Measurements from ENCODE around the gene SH3RF3. TPM values are rescaled to one million over a fixed set of nuclear protein-coding genes. Genes with fewer than 3 reads are reported as not detected.

SH3RF3 gene
- total and polyA plus RNA-seq, 5 donors from 2014 or later = 0.16 to 1.6 (median 0.76) TPM

- H3K27me3 ChIP-seq (ENCODE audit: control insufficient read depth, insufficient read depth, low read length) = peaks cover 12% of the 10 kb centered on the region
- peaks cover 13% of the 10 kb centered on the region for H3K4me1 ChIP-seq (ENCODE audit: control insufficient read depth, insufficient read depth, low read length, poor library complexity, severe bottlenecking)
- H3K36me3 Mint-ChIP-seq = peaks cover under 1% of the 10 kb centered on the region
- H3K27ac ChIP-seq (ENCODE audit: insufficient read depth, low read length, poor library complexity, severe bottlenecking) = no peak overlapping the region
- peaks cover 34% of the 10 kb centered on the region for H3K27me3 Mint-ChIP-seq
- no peak overlapping the region for H3K4me3 Mint-ChIP-seq
- peaks cover 4 to 60% (median 24%) of the 10 kb centered on the region in 4 donors for H3K4me1 Mint-ChIP-seq
- no peaks in the 10 kb centered on the region for H3K36me3 ChIP-seq (ENCODE audit: control insufficient read depth, insufficient read depth, low read length)
- H3K9me3 ChIP-seq (ENCODE audit: control insufficient read depth in 2 of 2, low read length in 2 of 2) = no peaks in the 10 kb centered on the region
- no peak overlapping the region for H3K4me3 ChIP-seq (ENCODE audit: low read depth, low read length)
- DNase-seq (no peak), ATAC-seq (ENCODE audit: low read depth in 2 of 2) (no peak)
- H3K9me3 Mint-ChIP-seq = peaks cover 0 to 1% (median 0%) of the 10 kb centered on the region in 7 donors
- H3K27ac Mint-ChIP-seq = no peak overlapping the region
Observed at GRCh38 chr2:109234355-109234754, 105.3 kb downstream of the SH3RF3 start.

DNA sequence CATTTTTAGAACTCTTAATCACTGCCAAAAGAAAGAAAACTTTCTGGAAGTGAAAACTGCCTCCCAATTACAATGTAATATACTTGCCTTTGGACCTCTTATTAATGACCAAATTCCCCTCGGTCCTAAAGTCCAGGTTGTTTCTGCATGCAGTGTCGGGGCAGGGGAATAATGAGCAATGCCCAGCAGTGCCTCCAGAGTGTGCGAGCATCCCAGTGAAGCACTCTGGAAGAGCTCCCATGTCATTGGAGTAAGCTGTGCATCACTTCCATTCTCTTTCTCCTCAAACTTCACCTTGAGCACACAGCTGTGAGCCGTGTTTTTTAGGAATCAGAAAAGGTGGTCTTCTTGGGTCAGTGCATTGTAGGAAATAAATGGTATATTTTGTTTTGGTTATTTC lies 107.1 kb downstream of the SH3RF3 start:
- H3K27me3 Mint-ChIP-seq = peaks cover 30% of the 10 kb centered on the region
- H3K4me1 Mint-ChIP-seq = peaks cover 4 to 56% (median 26%) of the 10 kb centered on the region in 4 donors
- Histone ChIP-seq H3K4me3 (ENCODE audit: low read depth, low read length) (no peak overlapping the region), H3K9me3 (ENCODE audit: control insufficient read depth in 2 of 2, low read length in 2 of 2) (no peaks in the 10 kb centered on the region), H3K36me3 (ENCODE audit: control insufficient read depth, insufficient read depth, low read length) (no peaks in the 10 kb centered on the region), H3K27me3 (ENCODE audit: control insufficient read depth, insufficient read depth, low read length) (peaks cover 12% of the 10 kb centered on the region), H3K27ac (ENCODE audit: insufficient read depth, low read length, poor library complexity, severe bottlenecking) (no peak overlapping the region), H3K4me1 (ENCODE audit: control insufficient read depth, insufficient read depth, low read length, poor library complexity, severe bottlenecking) (peaks cover 13% of the 10 kb centered on the region)
- DNase-seq = no peak
- no peaks in the 10 kb centered on the region for H3K36me3 Mint-ChIP-seq
- no peak for ATAC-seq (ENCODE audit: low read depth in 2 of 2)
- no peak overlapping the region for H3K27ac Mint-ChIP-seq
- H3K4me3 Mint-ChIP-seq = no peak overlapping the region
- peaks cover 0 to 1% (median 0%) of the 10 kb centered on the region in 7 donors for H3K9me3 Mint-ChIP-seq

DNA sequence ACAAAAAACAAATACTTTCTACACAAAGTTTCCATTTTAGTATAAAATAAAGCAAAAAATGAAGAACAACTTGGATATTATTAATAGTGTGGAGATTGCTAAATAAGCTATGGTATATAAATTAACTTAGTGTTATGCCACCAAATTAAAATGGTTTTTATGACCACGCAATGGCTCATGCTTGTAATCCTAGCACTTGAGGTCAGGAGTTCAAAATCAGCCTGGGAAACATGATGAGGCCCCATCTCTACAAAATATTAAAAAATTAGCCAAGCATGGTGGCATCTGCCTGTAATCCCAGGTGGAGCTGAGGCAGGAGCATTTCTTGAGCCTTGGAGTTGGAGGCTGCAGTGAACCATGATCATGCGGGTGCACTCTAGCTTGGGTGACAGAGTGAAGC lies 108.8 kb downstream of the SH3RF3 start:
- Histone ChIP-seq H3K27ac (ENCODE audit: insufficient read depth, low read length, poor library complexity, severe bottlenecking) (no peak overlapping the region), H3K36me3 (ENCODE audit: control insufficient read depth, insufficient read depth, low read length) (no peaks in the 10 kb centered on the region), H3K9me3 (ENCODE audit: control insufficient read depth in 2 of 2, low read length in 2 of 2) (no peaks in the 10 kb centered on the region), H3K4me3 (ENCODE audit: low read depth, low read length) (no peak overlapping the region), H3K4me1 (ENCODE audit: control insufficient read depth, insufficient read depth, low read length, poor library complexity, severe bottlenecking) (peaks cover 13% of the 10 kb centered on the region), H3K27me3 (ENCODE audit: control insufficient read depth, insufficient read depth, low read length) (peaks cover 2% of the 10 kb centered on the region)
- Mint-ChIP-seq H3K4me3 (no peak overlapping the region), H3K9me3 (peaks cover 0 to 1% (median 0%) of the 10 kb centered on the region in 7 donors), H3K4me1 (peaks cover 4 to 54% (median 23%) of the 10 kb centered on the region in 4 donors), H3K27ac (no peak overlapping the region), H3K36me3 (no peaks in the 10 kb centered on the region), H3K27me3 (peaks cover 14% of the 10 kb centered on the region)
- DNase-seq (no peak), ATAC-seq (ENCODE audit: low read depth in 2 of 2) (no peak)

DNA sequence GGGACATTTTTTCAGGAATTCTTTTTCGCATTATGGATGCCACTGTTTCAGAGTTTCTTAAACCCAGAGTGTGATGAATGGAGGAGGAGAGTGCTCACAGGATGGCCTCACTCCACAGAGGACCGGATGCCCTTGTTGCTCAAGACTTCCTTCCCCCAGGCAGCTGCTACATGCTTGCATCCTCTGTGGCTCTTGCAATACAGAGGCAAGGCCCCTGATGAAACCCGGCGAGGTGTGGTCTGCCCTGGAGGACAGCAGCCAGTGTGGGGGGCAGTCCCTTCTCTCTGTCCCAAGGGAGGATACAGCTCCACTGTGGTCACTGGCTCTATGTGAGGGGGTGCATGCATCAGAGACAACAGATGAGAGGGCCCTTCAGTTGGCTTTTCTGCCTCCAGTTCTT lies 109.6 kb downstream of the SH3RF3 start:
- Histone ChIP-seq H3K4me1 (ENCODE audit: control insufficient read depth, insufficient read depth, low read length, poor library complexity, severe bottlenecking) (peaks cover 13% of the 10 kb centered on the region), H3K27ac (ENCODE audit: insufficient read depth, low read length, poor library complexity, severe bottlenecking) (no peak overlapping the region), H3K36me3 (ENCODE audit: control insufficient read depth, insufficient read depth, low read length) (no peaks in the 10 kb centered on the region), H3K4me3 (ENCODE audit: low read depth, low read length) (no peak overlapping the region), H3K27me3 (ENCODE audit: control insufficient read depth, insufficient read depth, low read length) (no peaks in the 10 kb centered on the region), H3K9me3 (ENCODE audit: control insufficient read depth in 2 of 2, low read length in 2 of 2) (no peaks in the 10 kb centered on the region)
- peak; percentile 88 to 90 for ATAC-seq (ENCODE audit: low read depth in 2 of 2)
- Mint-ChIP-seq H3K27ac (peak overlapping the region in 1 of 3 donors; percentile 15), H3K27me3 (peaks cover 13% of the 10 kb centered on the region), H3K36me3 (no peaks in the 10 kb centered on the region), H3K4me1 (peaks cover 6 to 59% (median 24%) of the 10 kb centered on the region in 4 donors), H3K9me3 (peaks cover 0 to 1% (median 0%) of the 10 kb centered on the region in 7 donors), H3K4me3 (peak overlapping the region; percentile 8 to 73 (median 57))
- DNase-seq = peak in 2 of 3 donors; percentile 40 to 73

DNA sequence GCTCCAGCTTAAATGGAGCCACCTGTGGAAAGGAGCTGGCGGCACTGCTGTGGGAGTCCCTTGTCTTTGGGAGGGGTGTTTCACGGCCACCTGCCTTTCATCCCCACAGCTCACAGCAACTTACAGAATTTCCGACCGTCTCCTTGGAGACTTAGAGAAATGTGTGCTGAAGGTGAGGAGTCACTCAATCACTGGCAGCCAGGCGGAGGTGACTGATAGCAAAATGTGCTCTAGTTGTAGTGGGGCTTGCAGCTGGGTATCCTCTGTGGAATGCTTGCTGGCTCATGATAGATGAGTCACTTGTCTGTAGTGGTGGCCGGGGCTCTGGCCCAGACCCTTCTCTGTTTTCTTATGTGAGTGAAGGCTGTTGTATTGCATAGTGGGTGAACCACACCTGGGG lies 110.7 kb downstream of the SH3RF3 start:
- Histone ChIP-seq H3K4me1 (ENCODE audit: control insufficient read depth, insufficient read depth, low read length, poor library complexity, severe bottlenecking) (peaks cover 13% of the 10 kb centered on the region), H3K27me3 (ENCODE audit: control insufficient read depth, insufficient read depth, low read length) (no peaks in the 10 kb centered on the region), H3K36me3 (ENCODE audit: control insufficient read depth, insufficient read depth, low read length) (no peaks in the 10 kb centered on the region), H3K4me3 (ENCODE audit: low read depth, low read length) (no peak overlapping the region), H3K27ac (ENCODE audit: insufficient read depth, low read length, poor library complexity, severe bottlenecking) (no peak overlapping the region), H3K9me3 (ENCODE audit: control insufficient read depth in 2 of 2, low read length in 2 of 2) (no peaks in the 10 kb centered on the region)
- Mint-ChIP-seq H3K4me1 (peaks cover 8 to 63% (median 26%) of the 10 kb centered on the region in 4 donors), H3K27ac (peak overlapping the region in 1 of 3 donors; percentile 13), H3K36me3 (no peaks in the 10 kb centered on the region), H3K4me3 (no peak overlapping the region), H3K9me3 (peaks cover 0 to 1% (median 0%) of the 10 kb centered on the region in 7 donors), H3K27me3 (peaks cover 10% of the 10 kb centered on the region)
- DNase-seq (no peak), ATAC-seq (ENCODE audit: low read depth in 2 of 2) (no peak)

GRCh38 chr2:109242210-109242653 lies 113.2 kb downstream of the SH3RF3 start:
- Histone ChIP-seq H3K9me3 (ENCODE audit: control insufficient read depth in 2 of 2, low read length in 2 of 2) (no peaks in the 10 kb centered on the region), H3K36me3 (ENCODE audit: control insufficient read depth, insufficient read depth, low read length) (no peaks in the 10 kb centered on the region), H3K4me1 (ENCODE audit: control insufficient read depth, insufficient read depth, low read length, poor library complexity, severe bottlenecking) (peaks cover 13% of the 10 kb centered on the region), H3K27me3 (ENCODE audit: control insufficient read depth, insufficient read depth, low read length) (peaks cover 4% of the 10 kb centered on the region), H3K4me3 (ENCODE audit: low read depth, low read length) (no peak overlapping the region), H3K27ac (ENCODE audit: insufficient read depth, low read length, poor library complexity, severe bottlenecking) (no peak overlapping the region)
- DNase-seq = no peak
- Mint-ChIP-seq H3K4me1 (peaks cover 8 to 52% (median 18%) of the 10 kb centered on the region in 4 donors), H3K36me3 (no peaks in the 10 kb centered on the region), H3K27ac (no peak overlapping the region), H3K27me3 (peaks cover 15% of the 10 kb centered on the region), H3K4me3 (no peak overlapping the region), H3K9me3 (no peaks in the 10 kb centered on the region)
- ATAC-seq (ENCODE audit: low read depth in 2 of 2) = no peak

DNA sequence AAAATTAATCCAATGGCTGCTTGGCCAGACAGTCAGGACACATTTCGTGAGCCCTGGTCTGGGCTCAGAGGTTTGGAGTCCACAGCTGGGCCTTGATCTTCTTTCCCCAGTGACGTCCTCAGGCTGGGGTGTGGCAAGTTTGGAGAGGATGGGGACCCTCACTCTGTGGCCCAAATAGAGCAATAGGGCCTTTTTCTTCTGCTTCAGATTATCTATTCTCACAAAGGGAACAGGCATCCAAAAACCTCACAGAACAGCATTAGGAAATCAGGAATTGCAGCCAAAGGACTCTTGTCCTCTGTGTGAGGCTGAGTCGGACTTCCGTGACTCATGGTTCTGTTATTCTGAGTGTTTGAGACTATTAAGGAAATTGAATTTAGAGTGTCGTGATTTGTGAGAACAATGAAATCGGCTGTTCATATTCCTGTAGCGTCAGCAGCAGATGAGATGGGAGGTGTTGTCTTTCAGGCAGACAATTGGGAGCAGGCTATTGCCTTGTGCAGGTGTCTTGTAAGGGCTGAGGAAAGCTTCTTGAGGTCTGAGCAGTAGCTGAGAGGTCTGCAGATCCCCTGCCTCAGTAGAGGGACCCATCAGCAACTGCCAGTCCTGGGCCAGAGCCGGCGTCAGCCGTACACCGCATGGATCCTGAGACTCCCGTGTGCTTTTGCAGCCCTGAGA lies 113.8 kb downstream of the SH3RF3 start:
- DNase-seq (no peak), ATAC-seq (ENCODE audit: low read depth in 2 of 2) (no peak)
- Mint-ChIP-seq H3K27me3 (peaks cover 15% of the 10 kb centered on the region), H3K4me1 (peaks cover 8 to 52% (median 17%) of the 10 kb centered on the region in 4 donors), H3K4me3 (no peak overlapping the region), H3K27ac (peak overlapping the region in 1 of 3 donors; percentile 21), H3K9me3 (no peaks in the 10 kb centered on the region), H3K36me3 (no peaks in the 10 kb centered on the region)
- H3K27ac ChIP-seq (ENCODE audit: insufficient read depth, low read length, poor library complexity, severe bottlenecking) = no peak overlapping the region
- H3K4me1 ChIP-seq (ENCODE audit: control insufficient read depth, insufficient read depth, low read length, poor library complexity, severe bottlenecking) = peaks cover 12% of the 10 kb centered on the region
- no peaks in the 10 kb centered on the region for H3K36me3 ChIP-seq (ENCODE audit: control insufficient read depth, insufficient read depth, low read length)
- no peaks in the 10 kb centered on the region for H3K9me3 ChIP-seq (ENCODE audit: control insufficient read depth in 2 of 2, low read length in 2 of 2)
- peaks cover 4% of the 10 kb centered on the region for H3K27me3 ChIP-seq (ENCODE audit: control insufficient read depth, insufficient read depth, low read length)
- H3K4me3 ChIP-seq (ENCODE audit: low read depth, low read length) = no peak overlapping the region
